Activated B cell treated with CpG ODN at 0.5 μM for 24 hours (primary cell): ENCODE measurements around the gene SCGB1C1. TPM values are rescaled to one million over a fixed set of nuclear protein-coding genes. Genes with fewer than 3 reads are reported as not detected.
A peak's percentile ranks its signal among the peaks of the same experiment; 100 is the strongest.

Experiments used
- ATAC-seq: fragments of 200-7000 bp; cut with Tn5 transposase; one replicate; pipeline ENCODE4 v1.10.0; 2021; ENCODE audit warnings: low read depth, mild to moderate bottlenecking, moderate library complexity
- CTCF ChIA-PET: fragments of 350-600 bp; sonication (Branson Sonifier 250); formaldehyde crosslinking; loops from one replicate; lab custom pipeline; 2021; ENCODE audit warnings: antibody characterized with exemption; lab: Charles Lee
- POLR2A ChIA-PET: fragments of 350-600 bp; sonication (Branson Sonifier 250); formaldehyde crosslinking; loops from one replicate; lab custom pipeline; 2021; ENCODE audit warnings: antibody characterized with exemption; lab: Charles Lee
- DNase-seq: peaks from one replicate; pipeline ENCODE4 v3.0.0; 2022
- H3K27ac Mint-ChIP-seq: one replicate; pipeline ENCODE4 v1.8.0; 2020; ENCODE audit warnings: mixed read lengths
- H3K27me3 Mint-ChIP-seq: one replicate; pipeline ENCODE4 v1.8.0; 2021; ENCODE audit warnings: mixed read lengths
- H3K36me3 Mint-ChIP-seq: one replicate; pipeline ENCODE4 v1.8.0; 2021; ENCODE audit warnings: low read depth, mixed read lengths
- H3K4me1 Mint-ChIP-seq: one replicate; pipeline ENCODE4 v1.8.0; 2021; ENCODE audit warnings: mixed read lengths
- H3K4me3 Mint-ChIP-seq: one replicate; pipeline ENCODE4 v1.8.0; 2020; ENCODE audit warnings: mild to moderate bottlenecking, mixed read lengths
- H3K9me3 Mint-ChIP-seq: one replicate; pipeline ENCODE4 v1.8.0; 2020; ENCODE audit warnings: mixed read lengths
- CTCF ChIP-seq: fragments of 200-600 bp; IDR thresholded peaks from one replicate; pipeline ENCODE4 v1.8.0; 2022; ENCODE audit warnings: antibody characterized with exemption, mild to moderate bottlenecking
- intact Hi-C: fragments of 100-400 bp; cut with micrococcal nuclease; formaldehyde crosslinking; loops from one replicate; pipeline ENCODE4 v1.15.1; 2024
- total RNA-seq: library from RNA; stranded (reverse); gene quantifications from 2 replicates; pipeline ENCODE4 v1.2.3, GENCODE V29; 2022

SCGB1C1 gene
- total RNA-seq, 1 donor from 2014 or later, result not detected

GRCh38 chr11:205221-206001 is 12.5 kb downstream of the SCGB1C1 start:
- Mint-ChIP-seq H3K27ac (no peak overlapping the region), H3K9me3 (no peaks in the 10 kb centered on the region), H3K36me3 (peaks cover 60% of the 10 kb centered on the region), H3K4me1 (peaks cover 53% of the 10 kb centered on the region), H3K4me3 (peak overlapping the region; percentile 97), H3K27me3 (no peaks in the 10 kb centered on the region)
- POLR2A ChIA-PET, result interaction anchor here (0.5 to 3.0 kb wide), 3 partner anchors 32 to 150 kb away, joined by 6 to 55 read pairs (median 26); partner anchors contain the start of genes PSMD13 and SIRT3
- DNase-seq, result peak; percentile 8
- no peak for ATAC-seq
- TF ChIP-seq CTCF, result no peak
- CTCF ChIA-PET, result no interaction called here
- intact Hi-C loops, result loop anchor here (2.0 kb wide), 1 partner anchor 103 kb away; no protein-coding TSS in a partner anchor

- ATAC-seq (no peak), DNase-seq (peak; percentile 13)
- TF ChIP-seq CTCF, result no peak
- Mint-ChIP-seq H3K9me3 (no peaks in the 10 kb centered on the region), H3K4me1 (peaks cover 53% of the 10 kb centered on the region), H3K36me3 (peaks cover 62% of the 10 kb centered on the region), H3K27ac (peak overlapping the region; percentile 99), H3K4me3 (peak overlapping the region; percentile 97), H3K27me3 (no peaks in the 10 kb centered on the region)
- ChIA-PET CTCF (no interaction called here), POLR2A (interaction anchor here (0.5 to 3.5 kb wide), 9 partner anchors 29 to 490 kb away, joined by 5 to 55 read pairs (median 18); partner anchors contain the start of genes IFITM2, PSMD13, RNH1 and SIRT3)
- intact Hi-C loops, result loop anchor here (2.0 kb wide), 1 partner anchor 103 kb away; no protein-coding TSS in a partner anchor
These were observed 13.1 kb downstream of the SCGB1C1 start for GRCh38 chr11:206002-206384.

- Mint-ChIP-seq H3K27ac (peak overlapping the region; percentile 99), H3K4me3 (peak overlapping the region; percentile 97), H3K36me3 (peaks cover 66% of the 10 kb centered on the region), H3K4me1 (peaks cover 52% of the 10 kb centered on the region), H3K27me3 (no peaks in the 10 kb centered on the region), H3K9me3 (no peaks in the 10 kb centered on the region)
- intact Hi-C loops, result loop anchor here (1.0 to 2.0 kb wide), 8 partner anchors 30 to 603 kb away; partner anchors contain the start of genes LRRC56, PSMD13, RPLP2 and SIRT3
- ChIA-PET POLR2A (interaction anchor here (0.8 to 3.5 kb wide), 30 partner anchors 9 to 704 kb away, joined by 3 to 55 read pairs (median 8); partner anchors contain the start of genes CHID1, HRAS, IFITM2 and LRRC56), CTCF (interaction anchor here (1.0 to 1.7 kb wide), 2 partner anchors 23 to 44 kb away, joined by 3 to 7 read pairs; no protein-coding TSS in a partner anchor)
- ATAC-seq (no peak), DNase-seq (peak; percentile 16)
- no peak for TF ChIP-seq CTCF
These were observed 13.8 kb downstream of the SCGB1C1 start for GRCh38 chr11:206526-207207.

- Mint-ChIP-seq H3K4me1 (peaks cover 46% of the 10 kb centered on the region), H3K27me3 (no peaks in the 10 kb centered on the region), H3K9me3 (no peaks in the 10 kb centered on the region), H3K36me3 (peaks cover 70% of the 10 kb centered on the region), H3K4me3 (peak within 1 kb of the TSS; percentile 97), H3K27ac (peak within 1 kb of the TSS; percentile 99)
- TF ChIP-seq CTCF, result no peak
- ChIA-PET POLR2A (interaction anchor here (0.6 to 3.5 kb wide), 31 partner anchors 9 to 703 kb away, joined by 3 to 55 read pairs (median 7); partner anchors contain the start of genes CHID1, HRAS, IFITM2 and LRRC56), CTCF (interaction anchor here (1.0 to 1.7 kb wide), 3 partner anchors 22 to 241 kb away, joined by 3 to 7 read pairs (median 3); no protein-coding TSS in a partner anchor)
- ATAC-seq (peak; percentile 82), DNase-seq (peak; percentile 95)
- intact Hi-C loops, result loop anchor here (1.0 to 2.0 kb wide), 8 partner anchors 29 to 602 kb away; partner anchors contain the start of genes LRRC56, PSMD13, RPLP2 and SIRT3
These were observed 14.5 kb downstream of the SCGB1C1 start, which contains the start of the genes BET1L and RIC8A for GRCh38 chr11:207208-207862. TSS of gene BET1L (minus strand) at chr11:207399. CDS start at chr11:207321, 78 bp downstream. TSS of gene RIC8A (plus strand) at chr11:207708. CDS start at chr11:208855, 1,147 bp downstream.
